ENCODE data around the gene EBF3.

DNA sequence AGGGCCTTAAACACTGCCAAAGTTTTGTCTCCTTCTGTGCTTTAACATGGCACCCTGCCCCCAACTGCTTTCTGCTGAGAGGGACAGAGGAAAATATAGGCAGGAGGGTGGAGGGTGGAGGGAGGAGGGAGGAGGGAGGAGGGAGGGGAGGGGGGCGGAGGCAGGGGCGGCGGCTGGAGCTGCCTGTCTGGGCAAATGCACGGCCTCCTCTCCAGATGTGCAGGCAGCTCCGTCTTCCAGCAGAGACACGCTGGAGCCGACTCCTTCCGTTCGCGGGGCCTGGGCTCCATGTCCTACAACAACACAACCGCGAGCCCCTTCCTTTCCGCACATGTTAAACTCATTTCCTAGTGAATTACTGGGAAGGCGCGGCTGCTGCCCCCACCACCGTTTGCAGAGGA, 14.2 kb downstream of the EBF3 start:
- TF ChIP-seq, protein P1, sequence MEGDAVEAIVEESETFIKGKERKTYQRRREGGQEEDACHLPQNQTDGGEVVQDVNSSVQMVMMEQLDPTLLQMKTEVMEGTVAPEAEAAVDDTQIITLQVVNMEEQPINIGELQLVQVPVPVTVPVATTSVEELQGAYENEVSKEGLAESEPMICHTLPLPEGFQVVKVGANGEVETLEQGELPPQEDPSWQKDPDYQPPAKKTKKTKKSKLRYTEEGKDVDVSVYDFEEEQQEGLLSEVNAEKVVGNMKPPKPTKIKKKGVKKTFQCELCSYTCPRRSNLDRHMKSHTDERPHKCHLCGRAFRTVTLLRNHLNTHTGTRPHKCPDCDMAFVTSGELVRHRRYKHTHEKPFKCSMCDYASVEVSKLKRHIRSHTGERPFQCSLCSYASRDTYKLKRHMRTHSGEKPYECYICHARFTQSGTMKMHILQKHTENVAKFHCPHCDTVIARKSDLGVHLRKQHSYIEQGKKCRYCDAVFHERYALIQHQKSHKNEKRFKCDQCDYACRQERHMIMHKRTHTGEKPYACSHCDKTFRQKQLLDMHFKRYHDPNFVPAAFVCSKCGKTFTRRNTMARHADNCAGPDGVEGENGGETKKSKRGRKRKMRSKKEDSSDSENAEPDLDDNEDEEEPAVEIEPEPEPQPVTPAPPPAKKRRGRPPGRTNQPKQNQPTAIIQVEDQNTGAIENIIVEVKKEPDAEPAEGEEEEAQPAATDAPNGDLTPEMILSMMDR (IDR thresholded peaks at IDR 0.05 in 2 of 3, conservative IDR thresholded peaks at IDR 0.05 in 1 of 3; ENCODE audit: borderline replicate concordance in 1 of 3, insufficient read depth in 1 of 3, low read depth in 2 of 3, low read length in 2 of 3): no peak
- TF ChIP-seq MAX (IDR thresholded peaks at IDR 0.05): no peak
- no peak for TF ChIP-seq POLR2A (IDR thresholded peaks at IDR 0.05; ENCODE audit: borderline replicate concordance, extremely low read depth, insufficient read depth, insufficient read length)
- no peak for TF ChIP-seq SP1 (IDR thresholded peaks at IDR 0.05; ENCODE audit: low read depth)
- TF ChIP-seq REST (IDR thresholded peaks at IDR 0.05; ENCODE audit: low read depth): no peak
- TF ChIP-seq ZNF274 (IDR thresholded peaks at IDR 0.05; ENCODE audit: low read depth, low read length): no peak
- TF ChIP-seq EZH2 (IDR thresholded peaks at IDR 0.05): no peak
- no peak for TF ChIP-seq EZH2phosphoT487 (IDR thresholded peaks at IDR 0.05; ENCODE audit: borderline replicate concordance)
- no peak for TF ChIP-seq SRF (IDR thresholded peaks at IDR 0.05; ENCODE audit: low read depth)
- TF ChIP-seq YY1 (IDR thresholded peaks at IDR 0.05; ENCODE audit: extremely low read depth, insufficient replicate concordance, low read depth, low read length): no peak

All from HCT116 (cell line).